ENCODE results near the gene CLEC1B.
"Not testable (repeated sequence)": the region's sequence is repeated elsewhere in the genome, so short reads cannot be mapped to it uniquely, and the experiment has no call there.

The CLEC1B gene

GRCh38 chr12:9973949-9974348 lies 25.0 kb downstream of the CLEC1B start:
- no peak for DNase-seq

- DNase-seq = no peak
These were observed 27.7 kb downstream of the CLEC1B start, which contains the start of gene CLEC12A for GRCh38 chr12:9971181-9971580. Gene CLEC12A (plus strand): TSS chr12:9971409. CDS start chr12:9971597, 188 bp downstream.

- DNase-seq = no peak
These were observed 29.2 kb downstream of the CLEC1B start for GRCh38 chr12:9969673-9970072.

DNA sequence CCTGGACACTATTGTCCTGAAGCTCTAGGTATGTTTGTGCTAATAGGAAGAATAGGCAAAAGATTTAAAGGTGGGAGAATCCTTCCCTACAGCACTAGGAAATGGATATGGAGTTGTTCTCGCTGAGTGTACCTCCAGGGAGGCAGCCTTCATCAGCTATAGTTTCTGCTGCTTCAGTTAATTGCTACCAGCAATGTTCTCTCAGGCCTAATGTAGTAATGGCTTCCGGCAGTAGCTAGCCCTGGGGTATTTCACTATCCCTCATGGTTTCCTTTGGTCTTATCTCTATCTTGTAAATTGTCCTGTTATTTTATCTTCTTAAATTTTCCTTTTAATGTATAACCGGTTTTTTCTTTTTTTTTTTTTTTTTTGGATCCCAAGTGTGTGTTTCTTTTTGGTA lies 37.0 kb downstream of the CLEC1B start:
- DNase-seq = no peak

DNA sequence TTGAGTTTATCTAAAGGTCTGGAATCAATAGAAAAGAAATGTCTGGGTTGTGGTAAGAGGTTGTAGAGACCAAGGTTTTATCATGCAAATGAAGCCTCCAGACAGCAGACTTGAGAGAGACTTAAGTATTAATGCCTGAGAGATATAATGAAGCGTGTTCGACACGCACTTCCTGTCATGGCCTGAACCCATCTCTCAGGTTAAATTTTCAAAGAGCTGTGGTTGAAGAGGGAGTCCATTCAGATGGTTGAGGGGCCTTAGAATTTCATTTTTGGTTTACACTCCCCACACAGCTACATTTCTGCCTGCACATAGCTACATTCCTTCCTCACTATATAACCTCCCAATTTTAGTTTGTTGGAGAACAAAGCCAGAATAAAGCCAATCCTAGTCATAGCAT lies 37.8 kb downstream of the CLEC1B start:
- no peak for DNase-seq

DNA sequence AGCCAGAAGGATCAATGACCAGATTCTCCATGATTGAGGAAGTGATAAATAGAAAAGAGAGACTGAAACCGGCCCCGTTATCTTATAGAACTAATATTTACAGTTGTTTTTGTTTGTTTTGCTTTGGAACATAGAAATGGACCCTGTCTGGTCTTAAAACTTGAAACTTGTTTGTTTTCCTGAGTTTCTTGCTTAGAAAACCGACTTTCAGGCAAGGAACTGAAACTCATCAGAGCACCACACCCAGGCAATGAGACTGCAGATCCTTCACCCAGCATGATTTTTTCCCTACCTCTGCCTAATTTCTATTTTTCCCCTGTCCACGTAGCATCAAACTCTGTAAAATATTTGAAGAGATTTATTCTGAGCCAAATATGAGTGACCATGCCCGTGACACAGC lies 38.3 kb downstream of the CLEC1B start:
- no peak for DNase-seq

DNA sequence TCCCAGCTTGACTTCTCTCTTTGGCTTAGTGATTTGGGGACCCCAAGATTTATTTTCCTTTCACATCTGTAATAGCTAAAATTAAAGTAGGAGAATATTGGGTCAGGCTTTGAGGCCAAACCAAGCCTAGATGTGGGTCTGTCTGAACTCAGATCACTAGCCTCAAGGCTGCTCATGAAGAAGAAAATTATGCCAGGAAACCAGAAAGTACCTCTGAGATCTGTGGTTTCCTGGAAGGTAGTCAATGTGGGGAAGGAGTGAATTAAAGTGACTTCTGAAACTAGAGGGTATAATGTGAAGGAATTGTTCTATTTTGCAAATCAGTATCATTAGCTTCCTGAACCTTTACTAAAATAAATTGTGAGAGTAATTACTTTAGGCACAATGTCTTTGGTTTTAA lies 41.1 kb downstream of the CLEC1B start:
- no peak for DNase-seq

- DNase-seq = not testable (repeated sequence)
These were observed 45.8 kb downstream of the CLEC1B start for GRCh38 chr12:9952954-9953729.

- DNase-seq = no peak
These were observed 47.8 kb downstream of the CLEC1B start for GRCh38 chr12:9951026-9951675.

GRCh38 chr12:9948606-9949296 lies 50.2 kb downstream of the CLEC1B start:
- DNase-seq = no peak

DNA sequence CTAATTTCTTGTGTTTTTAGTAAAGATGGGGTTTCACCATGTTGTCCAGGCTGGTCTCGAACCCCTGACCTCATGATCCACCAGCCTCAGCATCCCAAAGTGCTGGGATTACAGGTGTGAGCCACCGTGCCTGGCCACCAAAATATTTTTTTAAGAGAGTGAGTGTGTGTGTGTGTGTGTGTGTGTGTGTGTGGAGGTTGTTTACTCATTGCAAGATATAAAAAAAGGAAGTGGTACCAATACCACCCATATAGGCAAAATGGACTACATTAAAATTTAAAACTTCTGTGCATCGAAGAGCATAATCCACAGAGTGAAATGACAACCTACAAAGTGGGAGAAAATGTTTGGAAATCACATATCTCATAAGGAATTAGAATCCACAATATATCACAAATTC lies 51.2 kb downstream of the CLEC1B start:
- no peak for DNase-seq

- no peak for DNase-seq
These were observed 54.5 kb downstream of the CLEC1B start for GRCh38 chr12:9944391-9944790.

- no peak for DNase-seq
These were observed 55.7 kb downstream of the CLEC1B start for GRCh38 chr12:9943240-9943639.
